Activated CD4-positive, alpha-beta T cell treated with anti-CD3 and anti-CD28 coated beads, Interleukin-2, amount 50 U/mL, for 1 hour (primary cell): Measurements from ENCODE around the gene WIF1.

Source experiments
- DNase-seq: peaks from one replicate; pipeline ENCODE4 v3.0.0-alpha.2; 2020

WIF1 gene

GRCh38 chr12:65121956-65122469, 908 bp upstream of the WIF1 start:
- no peak for DNase-seq

- DNase-seq: no peak
Measured at GRCh38 chr12:65119063-65119462, 2.0 kb downstream of the WIF1 start.

GRCh38 chr12:65113621-65114035, 7.5 kb downstream of the WIF1 start:
- no peak for DNase-seq

GRCh38 chr12:65106948-65107347, 14.2 kb downstream of the WIF1 start:
- no peak for DNase-seq

GRCh38 chr12:65100140-65100539, 21.0 kb downstream of the WIF1 start:
- DNase-seq: no peak

GRCh38 chr12:65099182-65099581, 21.9 kb downstream of the WIF1 start:
- DNase-seq: no peak

GRCh38 chr12:65098364-65098763, 22.7 kb downstream of the WIF1 start:
- no peak for DNase-seq

- no peak for DNase-seq
Measured at GRCh38 chr12:65094722-65095121, 26.4 kb downstream of the WIF1 start.

GRCh38 chr12:65093606-65094005, 27.5 kb downstream of the WIF1 start:
- no peak for DNase-seq

GRCh38 chr12:65090461-65090860, 30.6 kb downstream of the WIF1 start:
- no peak for DNase-seq

GRCh38 chr12:65086236-65086635, 34.9 kb downstream of the WIF1 start:
- DNase-seq: no peak

GRCh38 chr12:65084579-65084978, 36.5 kb downstream of the WIF1 start:
- no peak for DNase-seq

- DNase-seq: no peak
Measured at GRCh38 chr12:65083581-65083980, 37.5 kb downstream of the WIF1 start.

GRCh38 chr12:65082406-65082805, 38.7 kb downstream of the WIF1 start:
- DNase-seq: no peak

- no peak for DNase-seq
Measured at GRCh38 chr12:65081496-65081895, 39.6 kb downstream of the WIF1 start.

GRCh38 chr12:65074932-65075331, 46.2 kb downstream of the WIF1 start:
- no peak for DNase-seq

- DNase-seq: no peak
Measured at GRCh38 chr12:65069336-65069735, 51.8 kb downstream of the WIF1 start.

- DNase-seq: no peak
Measured at GRCh38 chr12:65067383-65067782, 53.7 kb downstream of the WIF1 start.

- DNase-seq: no peak
Measured at GRCh38 chr12:65055859-65056258, 65.2 kb downstream of the WIF1 start.

- no peak for DNase-seq
Measured at GRCh38 chr12:65051218-65051617, 69.9 kb downstream of the WIF1 start.

- no peak for DNase-seq
Measured at GRCh38 chr12:65045269-65045668, 75.8 kb downstream of the WIF1 start.

- DNase-seq: no peak
Measured at GRCh38 chr12:65039301-65039700, 81.8 kb downstream of the WIF1 start.

- DNase-seq: no peak
Measured at GRCh38 chr12:65025136-65025535, 96.0 kb downstream of the WIF1 start.

GRCh38 chr12:65023485-65023884, 97.6 kb downstream of the WIF1 start:
- DNase-seq: no peak

GRCh38 chr12:65022960-65023359, 98.1 kb downstream of the WIF1 start:
- DNase-seq: no peak

GRCh38 chr12:65022421-65022820, 98.7 kb downstream of the WIF1 start:
- no peak for DNase-seq
